IMR-90 (cell line): ENCODE data around the gene XKR7. TPM values are rescaled to one million over a fixed set of nuclear protein-coding genes. Genes with fewer than 3 reads are reported as not detected.

Experiments used
- ATAC-seq: fragments of 200-7000 bp; cut with Tn5 transposase; 2 replicates; pipeline ENCODE4 v1.9.1; 2020; ENCODE audit warnings: low read depth, mild to moderate bottlenecking, moderate library complexity
- BruUV-seq: library from RNA; stranded (reverse); fragments of 400-500 nt; replicated peaks from 2 replicates; lab custom pipeline; 2021; lab: Mats Ljungman, UMichigan
- CTCF ChIA-PET: fragments of 300-600 bp; formaldehyde crosslinking; extraction: SDS; loops from one replicate; lab custom pipeline; 2021; ENCODE audit warnings: antibody characterized with exemption; lab: Yijun Ruan, JAX
- POLR2A ChIA-PET: fragments of 300-600 bp; sonication (Branson Sonifier 250); formaldehyde crosslinking; loops from one replicate; lab custom pipeline; 2022; ENCODE audit warnings: antibody characterized with exemption; ENCODE audit not compliant: unreplicated experiment; lab: Charles Lee
- DNase-seq: peaks from one replicate; pipeline ENCODE4 v3.0.0; 2013
- H2AFZ ChIP-seq: replicated peaks from 2 replicates; pipeline ENCODE3; 2013; ENCODE audit warnings: low read length, mild to moderate bottlenecking; ENCODE audit not compliant: poor library complexity
- H2AK5ac ChIP-seq: 2 replicates; pipeline ENCODE4 v1.6.1; 2013; ENCODE audit warnings: low read depth, low read length, inconsistent platforms
- H2AK9ac ChIP-seq: replicated peaks from 2 replicates; pipeline ENCODE3; 2013; ENCODE audit warnings: mild to moderate bottlenecking, low read depth, low read length, moderate library complexity; ENCODE audit not compliant: poor library complexity
- H2BK120ac ChIP-seq: 2 replicates; pipeline ENCODE4 v1.6.1; 2013; ENCODE audit warnings: low read depth, low read length, inconsistent platforms
- H2BK15ac ChIP-seq: 3 replicates; pipeline ENCODE4 v1.6.1; 2013; ENCODE audit warnings: low read depth, low read length, inconsistent platforms
- H2BK20ac ChIP-seq: 2 replicates; pipeline ENCODE4 v1.6.1; 2013; ENCODE audit warnings: low read depth, mild to moderate bottlenecking, inconsistent platforms, low read length, moderate library complexity
- H2BK5ac ChIP-seq: 2 replicates; pipeline ENCODE4 v1.6.1; 2013; ENCODE audit warnings: mild to moderate bottlenecking, low read depth, low read length, inconsistent platforms; ENCODE audit not compliant: poor library complexity, severe bottlenecking
- H3K14ac ChIP-seq: replicated peaks from 2 replicates; pipeline ENCODE4 v1.6.1; 2013; ENCODE audit warnings: low read depth, low read length, inconsistent platforms
- H3K18ac ChIP-seq: 2 replicates; pipeline ENCODE4 v1.6.1; 2013; ENCODE audit warnings: low read depth, low read length, control low read depth
- H3K23ac ChIP-seq: 2 replicates; pipeline ENCODE4 v1.6.1; 2013; ENCODE audit warnings: low read depth, low read length, inconsistent platforms
- H3K27ac ChIP-seq: 2 replicates; pipeline ENCODE4 v1.5.1; 2013; ENCODE audit warnings: mild to moderate bottlenecking, control low read depth, low read length; ENCODE audit not compliant: insufficient read depth
- H3K27me3 ChIP-seq: 2 replicates; pipeline ENCODE4 v1.6.1; 2013; ENCODE audit warnings: low read length; ENCODE audit not compliant: control insufficient read depth, insufficient read depth
- H3K36me3 ChIP-seq: 2 replicates; pipeline ENCODE4 v1.6.1; 2013; ENCODE audit warnings: low read length, mixed read lengths; ENCODE audit not compliant: control insufficient read depth, insufficient read depth
- H3K4ac ChIP-seq: 2 replicates; pipeline ENCODE4 v1.6.1; 2013; ENCODE audit warnings: low read depth, low read length, inconsistent platforms
- H3K4me1 ChIP-seq: 2 replicates; pipeline ENCODE4 v1.6.1; 2013; ENCODE audit warnings: low read length, mixed read lengths; ENCODE audit not compliant: control insufficient read depth, insufficient read depth
- H3K4me2 ChIP-seq: 2 replicates; pipeline ENCODE4 v1.6.1; 2013; ENCODE audit warnings: low read depth, mild to moderate bottlenecking, control low read depth, low read length, moderate library complexity
- H3K4me3 ChIP-seq: 2 replicates; pipeline ENCODE4 v1.5.1; 2013; ENCODE audit warnings: low read depth, mild to moderate bottlenecking, control low read depth, low read length, moderate library complexity; ENCODE audit not compliant: insufficient read depth
- H3K56ac ChIP-seq: 2 replicates; pipeline ENCODE4 v1.6.1; 2013; ENCODE audit warnings: low read length, inconsistent platforms; ENCODE audit not compliant: insufficient read depth; ENCODE audit errors: extremely low read depth
- H3K79me1 ChIP-seq, 2 experiments: 2 replicates each; pipeline ENCODE4 v1.6.1; 2013; ENCODE audit warnings: low read length in 2 of 2, inconsistent platforms in 1 of 2, low read depth in 1 of 2
- H3K9ac ChIP-seq: 2 replicates; pipeline ENCODE4 v1.6.1; 2013; ENCODE audit warnings: low read depth, low read length, control low read depth
- H3K9me1 ChIP-seq: 2 replicates; pipeline ENCODE4 v1.6.1; 2013; ENCODE audit warnings: low read length, inconsistent platforms; ENCODE audit not compliant: insufficient read depth
- H3K9me3 ChIP-seq: 2 replicates; pipeline ENCODE4 v1.6.1; 2013; ENCODE audit warnings: low read length; ENCODE audit not compliant: control insufficient read depth, insufficient read depth
- H4K20me1 ChIP-seq: 2 replicates; pipeline ENCODE4 v1.6.1; 2013; ENCODE audit warnings: low read length, inconsistent platforms; ENCODE audit not compliant: insufficient read depth
- H4K5ac ChIP-seq: 2 replicates; pipeline ENCODE4 v1.6.1; 2013; ENCODE audit warnings: mild to moderate bottlenecking, low read depth, low read length, control low read depth
- H4K8ac ChIP-seq, 2 experiments: 2 replicates each; pipeline ENCODE4 v1.6.1; 2013; ENCODE audit warnings: low read depth in 2 of 2, low read length in 2 of 2, control low read depth in 1 of 2, inconsistent platforms in 1 of 2
- H4K91ac ChIP-seq: 2 replicates; pipeline ENCODE4 v1.6.1; 2013; ENCODE audit warnings: low read depth, low read length, inconsistent platforms; ENCODE audit not compliant: insufficient read depth
- BHLHE40 ChIP-seq: fragments of 150-350 bp; IDR thresholded peaks from 2 replicates; pipeline ENCODE4 v1.6.1; 2016; ENCODE audit warnings: mild to moderate bottlenecking, low read depth, low read length
- CEBPB ChIP-seq: IDR thresholded peaks from 2 replicates; pipeline ENCODE4 v1.6.1; 2012; ENCODE audit warnings: low read depth, low read length, improper control_type of control experiment
- CHD1 ChIP-seq: IDR thresholded peaks from 2 replicates; pipeline ENCODE4 v1.6.1; 2012; ENCODE audit warnings: low read depth, low read length, improper control_type of control experiment
- CTCF ChIP-seq: conservative IDR thresholded peaks from 2 replicates; pipeline ENCODE4 v1.5.1; 2012; ENCODE audit warnings: mild to moderate bottlenecking, low read depth, low read length, improper control_type of control experiment
- FOS ChIP-seq: fragments of 150-350 bp; IDR thresholded peaks from 2 replicates; pipeline ENCODE4 v1.6.1; 2016; ENCODE audit warnings: low read depth, low read length
- MAFK ChIP-seq: IDR thresholded peaks from 2 replicates; pipeline ENCODE4 v1.6.1; 2012; ENCODE audit warnings: low read depth, low read length, improper control_type of control experiment
- MAZ ChIP-seq: IDR thresholded peaks from 2 replicates; pipeline ENCODE4 v1.6.1; 2012; ENCODE audit warnings: low read depth, mild to moderate bottlenecking, low read length, improper control_type of control experiment, moderate library complexity, borderline replicate concordance
- MXI1 ChIP-seq: IDR thresholded peaks from 2 replicates; pipeline ENCODE4 v1.6.1; 2012; ENCODE audit warnings: low read depth, mild to moderate bottlenecking, low read length, moderate library complexity, borderline replicate concordance
- NFE2L2 ChIP-seq: fragments of 150-350 bp; IDR thresholded peaks from 2 replicates; pipeline ENCODE4 v1.6.1; 2016; ENCODE audit warnings: low read depth, mild to moderate bottlenecking, low read length
- POLR2A ChIP-seq: IDR thresholded peaks from 2 replicates; pipeline ENCODE4 v1.6.1; 2012; ENCODE audit warnings: mild to moderate bottlenecking, low read depth, low read length
- RAD21 ChIP-seq: IDR thresholded peaks from 2 replicates; pipeline ENCODE4 v1.6.1; 2012; ENCODE audit warnings: low read length, improper control_type of control experiment
- RCOR1 ChIP-seq: IDR thresholded peaks from 2 replicates; pipeline ENCODE4 v1.6.1; 2012; ENCODE audit warnings: mild to moderate bottlenecking, low read length, improper control_type of control experiment; ENCODE audit not compliant: insufficient replicate concordance
- RFX5 ChIP-seq: IDR thresholded peaks from 2 replicates; pipeline ENCODE4 v1.8.0; 2012; ENCODE audit warnings: low read depth, mild to moderate bottlenecking, low read length, moderate library complexity
- SMC3 ChIP-seq: fragments of 150-350 bp; IDR thresholded peaks from 2 replicates; pipeline ENCODE4 v1.6.1; 2016; ENCODE audit warnings: low read depth, mild to moderate bottlenecking, antibody characterized with exemption, low read length, moderate library complexity
- USF2 ChIP-seq: fragments of 150-350 bp; IDR thresholded peaks from 2 replicates; pipeline ENCODE4 v1.6.1; 2017; ENCODE audit warnings: mild to moderate bottlenecking, antibody characterized with exemption, low read length, low read depth
- WGBS, 2 experiments: methylation state at CpG; one replicate each; pipeline versions ENCODE4 v1.1.5 to v1.1.7; 2013; ENCODE audit warnings: missing lambda C conversion rate in 2 of 2; ENCODE audit not compliant: insufficient read length in 1 of 2; ENCODE audit errors: extremely low coverage in 2 of 2; 5-methylcytosine and 5-hydroxymethylcytosine counted together
- dilution Hi-C: fragments of 300-500 bp; cut with HindIII; formaldehyde crosslinking; loops from one replicate; pipeline ENCODE4 v1.14.3; 2018; ENCODE audit warnings: low sequenced_read_pairs; ENCODE audit not compliant: unreplicated experiment
- in situ Hi-C: fragments of 300-500 bp; cut with MboI; formaldehyde crosslinking; loops from 3 replicates; pipeline ENCODE4 v1.14.3; 2019; ENCODE audit warnings: low sequenced_read_pairs, inconsistent platforms, mixed read lengths
- intact Hi-C: fragments of 100-400 bp; cut with micrococcal nuclease; formaldehyde crosslinking; loops from 2 replicates; pipeline ENCODE4 v1.10.0; 2022
- polyA plus RNA-seq, 3 experiments: library from polyadenylated mRNA; depleted of rRNA; stranded (reverse); fragments of >200 nt; gene quantifications; 2 replicates each; pipeline ENCODE4 v1.2.3, GENCODE V29; 2012; ENCODE audit warnings: low replicate concordance in 1 of 3
- total RNA-seq: library from RNA; depleted of rRNA; stranded (reverse); fragments of >200 nt; gene quantifications from 2 replicates; pipeline ENCODE4 v1.2.3, GENCODE V29; 2012
- TF ChIP-seq, protein P1 (sequence below): fragments of 150-350 bp; IDR thresholded peaks from 2 replicates; pipeline ENCODE4 v1.6.1; 2016; ENCODE audit warnings: low read depth, mild to moderate bottlenecking, low read length, moderate library complexity, borderline replicate concordance

Gene XKR7
- total and polyA plus RNA-seq, 2 of the 4 experiments (the other 2 are of a cell fraction) = not detected

GRCh38 chr20:31989030-31989645, 21.2 kb downstream of the XKR7 start:
- Histone ChIP-seq H2BK20ac (no peak overlapping the region), H3K9ac (no peak overlapping the region), H4K5ac (no peak overlapping the region), H2BK5ac (no peak overlapping the region), H2BK15ac (no peak overlapping the region), H3K9me3 (no peaks in the 10 kb centered on the region), H4K20me1 (no peaks in the 10 kb centered on the region), H3K36me3 (no peaks in the 10 kb centered on the region), H3K14ac (no peak overlapping the region), H3K4me3 (no peak overlapping the region), H4K8ac (no peak overlapping the region), H2AK5ac (no peak overlapping the region), H3K9me1 (no peaks in the 10 kb centered on the region; the same call in 1 of the 2 replicates), H3K56ac (no peak overlapping the region), H2AFZ (no peak overlapping the region), H3K23ac (no peak overlapping the region), H3K4me1 (no peaks in the 10 kb centered on the region), H2AK9ac (no peak overlapping the region), H3K27ac (no peak overlapping the region), H3K4ac (no peak overlapping the region), H3K27me3 (peaks cover 44% of the 10 kb centered on the region), H4K91ac (no peak overlapping the region), H3K4me2 (no peak overlapping the region), H2BK120ac (no peak overlapping the region), H3K79me1 (no peaks in the 10 kb centered on the region), H3K18ac (no peak overlapping the region)
- ChIA-PET CTCF (no interaction called here), POLR2A (no interaction called here)
- DNase-seq (no peak), ATAC-seq (no peak)
- dilution Hi-C loops = no loop called here
- 18% methylated on average over 6 of the region's 8 CpGs; no CpG with 5 or more reads in 1 of the 2 experiments for WGBS, 2 experiments
- in situ Hi-C loops = no loop called here
- TF ChIP-seq RAD21 (no peak), MAFK (no peak), NFE2L2 (no peak), MAZ (no peak), BHLHE40 (no peak), FOS (no peak), RFX5 (no peak), CEBPB (no peak), CTCF (no peak), MXI1 (no peak), POLR2A (no peak), USF2 (no peak), CHD1 (no peak), RCOR1 (no peak), SMC3 (no peak)
- TF ChIP-seq, protein P1, sequence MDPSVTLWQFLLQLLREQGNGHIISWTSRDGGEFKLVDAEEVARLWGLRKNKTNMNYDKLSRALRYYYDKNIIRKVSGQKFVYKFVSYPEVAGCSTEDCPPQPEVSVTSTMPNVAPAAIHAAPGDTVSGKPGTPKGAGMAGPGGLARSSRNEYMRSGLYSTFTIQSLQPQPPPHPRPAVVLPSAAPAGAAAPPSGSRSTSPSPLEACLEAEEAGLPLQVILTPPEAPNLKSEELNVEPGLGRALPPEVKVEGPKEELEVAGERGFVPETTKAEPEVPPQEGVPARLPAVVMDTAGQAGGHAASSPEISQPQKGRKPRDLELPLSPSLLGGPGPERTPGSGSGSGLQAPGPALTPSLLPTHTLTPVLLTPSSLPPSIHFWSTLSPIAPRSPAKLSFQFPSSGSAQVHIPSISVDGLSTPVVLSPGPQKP = no peak
- intact Hi-C loops = no loop called here
- BruUV-seq = no TSS peak
